SKM-1 (cell line): ENCODE results near the gene RAB34.
A peak's percentile ranks its signal among the peaks of the same experiment; 100 is the strongest.

Source experiments
- DNase-seq: peaks from one replicate; lab custom pipeline; 2025; ENCODE audit not compliant: unreplicated experiment; lab: John Stamatoyannopoulos, UW

The RAB34 gene

GRCh38 chr17:28712705-28713415, 4.8 kb downstream of the RAB34 start:
- no peak for DNase-seq

- DNase-seq, result no peak
These were observed 5.5 kb downstream of the RAB34 start for GRCh38 chr17:28712032-28712704.

- no peak for DNase-seq
These were observed 6.0 kb downstream of the RAB34 start, which contains the start of gene PROCA1 for GRCh38 chr17:28711723-28712031. PROCA1 (minus strand) TSS chr17:28711888; CDS start chr17:28711660, 228 bp downstream.

GRCh38 chr17:28710861-28711722, 6.6 kb downstream of the RAB34 start:
- DNase-seq, result peak; percentile 29

- DNase-seq, result no peak
These were observed 10.3 kb downstream of the RAB34 start for GRCh38 chr17:28707339-28707720.

- no peak for DNase-seq
These were observed 11.0 kb downstream of the RAB34 start for GRCh38 chr17:28706471-28707338.

GRCh38 chr17:28705728-28706334, 11.8 kb downstream of the RAB34 start:
- DNase-seq, result no peak

- no peak for DNase-seq
These were observed 12.5 kb downstream of the RAB34 start for GRCh38 chr17:28705074-28705659.

GRCh38 chr17:28704219-28704858, 13.3 kb downstream of the RAB34 start:
- DNase-seq, result no peak

GRCh38 chr17:28703552-28704218, 14.0 kb downstream of the RAB34 start:
- DNase-seq, result no peak

GRCh38 chr17:28702752-28703150, 14.9 kb downstream of the RAB34 start:
- DNase-seq, result no peak

- no peak for DNase-seq
These were observed 15.5 kb downstream of the RAB34 start for GRCh38 chr17:28702026-28702751.

- DNase-seq, result no peak
These were observed 16.7 kb downstream of the RAB34 start for GRCh38 chr17:28700830-28701492.

- no peak for DNase-seq
These were observed 17.4 kb downstream of the RAB34 start for GRCh38 chr17:28700278-28700677.

GRCh38 chr17:28698253-28698941, 19.3 kb downstream of the RAB34 start:
- no peak for DNase-seq

GRCh38 chr17:28693869-28694268, 23.8 kb downstream of the RAB34 start:
- DNase-seq, result no peak

- DNase-seq, result no peak
These were observed 28.7 kb downstream of the RAB34 start for GRCh38 chr17:28689011-28689410.
